Endothelial cell (in vitro differentiated cells): Measurements from ENCODE around the gene LSAMP. TPM values are rescaled to one million over a fixed set of nuclear protein-coding genes. Genes with fewer than 3 reads are reported as not detected.

ENCODE experiments used
- DNase-seq: peaks from one replicate; pipeline ENCODE4 v3.0.0; 2021; ENCODE audit warnings: low spot score
- H3K27ac Mint-ChIP-seq: one replicate; pipeline ENCODE4 v1.8.0; 2021; ENCODE audit warnings: mixed read lengths, inconsistent platforms; ENCODE audit not compliant: unreplicated experiment
- H3K27me3 Mint-ChIP-seq: one replicate; pipeline ENCODE4 v1.8.0; 2021; ENCODE audit warnings: mild to moderate bottlenecking, moderate library complexity, mixed read lengths, inconsistent platforms; ENCODE audit not compliant: unreplicated experiment
- H3K36me3 Mint-ChIP-seq: one replicate; pipeline ENCODE4 v1.8.0; 2021; ENCODE audit warnings: mild to moderate bottlenecking, low read depth, mixed read lengths, inconsistent platforms; ENCODE audit not compliant: unreplicated experiment
- H3K4me1 Mint-ChIP-seq: one replicate; pipeline ENCODE4 v1.8.0; 2021; ENCODE audit warnings: mild to moderate bottlenecking, mixed read lengths, inconsistent platforms; ENCODE audit not compliant: unreplicated experiment
- H3K4me3 Mint-ChIP-seq: one replicate; pipeline ENCODE4 v1.8.0; 2021; ENCODE audit warnings: mild to moderate bottlenecking, mixed read lengths, inconsistent platforms; ENCODE audit not compliant: unreplicated experiment
- H3K9me3 Mint-ChIP-seq: one replicate; pipeline ENCODE4 v1.8.0; 2021; ENCODE audit warnings: mixed read lengths, inconsistent platforms; ENCODE audit not compliant: unreplicated experiment
- total RNA-seq: library from RNA; stranded (reverse); fragmentation: NEBNext Ultra II Directional; extraction: Animal tissue kit (Norgen Biotek cat#: 25700); gene quantifications from one replicate; pipeline ENCODE4 v1.2.1, GENCODE V29; 2021; ENCODE audit not compliant: unreplicated experiment
- TF ChIP-seq, protein P1 (sequence below): fragments of 200-600 bp; sonication (generic); IDR thresholded peaks from one replicate; pipeline ENCODE4 v1.5.0; 2021; ENCODE audit warnings: antibody characterized with exemption; ENCODE audit not compliant: unreplicated experiment

The LSAMP gene
- total RNA-seq, 1 donor from 2014 or later, result 6.1 TPM

DNA sequence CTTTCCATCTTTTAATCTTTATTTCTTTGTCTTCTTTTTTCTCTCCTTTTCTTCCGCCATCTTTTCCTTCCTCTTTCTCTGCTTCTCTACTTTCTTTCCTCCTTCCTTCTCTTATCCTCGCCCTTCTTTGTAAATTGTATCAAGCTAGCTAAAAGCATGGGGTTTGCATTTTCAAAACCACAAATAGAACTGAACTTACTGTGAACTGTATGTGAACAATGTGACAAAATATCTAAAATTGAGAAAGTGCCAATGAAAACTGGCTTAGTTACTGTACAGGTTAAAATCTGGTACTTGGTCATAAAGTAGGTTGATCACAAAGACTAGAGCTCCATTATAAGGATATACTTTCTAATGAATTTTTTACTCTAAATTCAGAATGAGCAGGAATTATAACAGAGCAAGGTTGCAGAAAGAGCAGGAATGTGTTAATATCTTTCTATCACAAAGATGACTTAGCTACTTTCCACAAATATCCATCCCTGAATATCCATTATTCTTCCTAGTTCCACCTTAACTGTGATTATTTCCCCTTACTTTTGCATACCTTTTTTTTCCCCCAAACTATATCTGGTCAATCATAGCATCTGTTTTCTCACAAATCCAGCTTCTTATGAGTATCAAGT, 122.4 kb downstream of the LSAMP start:
- Mint-ChIP-seq H3K36me3 (no peaks in the 10 kb centered on the region), H3K27ac (no peak overlapping the region), H3K9me3 (no peaks in the 10 kb centered on the region), H3K4me1 (no peaks in the 10 kb centered on the region), H3K4me3 (no peak overlapping the region), H3K27me3 (no peaks in the 10 kb centered on the region)
- TF ChIP-seq, protein P1, sequence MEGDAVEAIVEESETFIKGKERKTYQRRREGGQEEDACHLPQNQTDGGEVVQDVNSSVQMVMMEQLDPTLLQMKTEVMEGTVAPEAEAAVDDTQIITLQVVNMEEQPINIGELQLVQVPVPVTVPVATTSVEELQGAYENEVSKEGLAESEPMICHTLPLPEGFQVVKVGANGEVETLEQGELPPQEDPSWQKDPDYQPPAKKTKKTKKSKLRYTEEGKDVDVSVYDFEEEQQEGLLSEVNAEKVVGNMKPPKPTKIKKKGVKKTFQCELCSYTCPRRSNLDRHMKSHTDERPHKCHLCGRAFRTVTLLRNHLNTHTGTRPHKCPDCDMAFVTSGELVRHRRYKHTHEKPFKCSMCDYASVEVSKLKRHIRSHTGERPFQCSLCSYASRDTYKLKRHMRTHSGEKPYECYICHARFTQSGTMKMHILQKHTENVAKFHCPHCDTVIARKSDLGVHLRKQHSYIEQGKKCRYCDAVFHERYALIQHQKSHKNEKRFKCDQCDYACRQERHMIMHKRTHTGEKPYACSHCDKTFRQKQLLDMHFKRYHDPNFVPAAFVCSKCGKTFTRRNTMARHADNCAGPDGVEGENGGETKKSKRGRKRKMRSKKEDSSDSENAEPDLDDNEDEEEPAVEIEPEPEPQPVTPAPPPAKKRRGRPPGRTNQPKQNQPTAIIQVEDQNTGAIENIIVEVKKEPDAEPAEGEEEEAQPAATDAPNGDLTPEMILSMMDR, result no peak
- no peak for DNase-seq

DNA sequence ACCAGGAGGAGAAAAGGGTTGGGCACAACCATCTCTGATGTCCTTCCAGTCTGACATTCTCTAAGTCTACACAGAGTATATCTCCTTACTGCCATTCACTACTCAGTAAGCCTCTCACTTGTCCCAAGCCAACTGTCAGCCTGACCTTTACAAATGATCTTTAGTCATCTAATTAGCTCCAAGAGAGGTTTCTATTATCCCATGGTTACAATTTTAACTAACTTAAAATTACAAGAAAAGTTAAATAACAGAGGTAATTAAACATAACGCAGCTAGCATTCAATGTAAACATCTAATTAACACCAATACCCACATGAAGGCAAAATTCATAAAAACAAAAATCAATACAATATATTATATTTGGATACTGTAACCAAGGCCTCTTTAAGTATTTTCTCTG, 126.9 kb downstream of the LSAMP start:
- Mint-ChIP-seq H3K4me3 (no peak overlapping the region), H3K27ac (no peak overlapping the region), H3K36me3 (no peaks in the 10 kb centered on the region), H3K4me1 (no peaks in the 10 kb centered on the region), H3K27me3 (no peaks in the 10 kb centered on the region), H3K9me3 (no peaks in the 10 kb centered on the region)
- TF ChIP-seq, protein P1, result no peak
- no peak for DNase-seq

DNA sequence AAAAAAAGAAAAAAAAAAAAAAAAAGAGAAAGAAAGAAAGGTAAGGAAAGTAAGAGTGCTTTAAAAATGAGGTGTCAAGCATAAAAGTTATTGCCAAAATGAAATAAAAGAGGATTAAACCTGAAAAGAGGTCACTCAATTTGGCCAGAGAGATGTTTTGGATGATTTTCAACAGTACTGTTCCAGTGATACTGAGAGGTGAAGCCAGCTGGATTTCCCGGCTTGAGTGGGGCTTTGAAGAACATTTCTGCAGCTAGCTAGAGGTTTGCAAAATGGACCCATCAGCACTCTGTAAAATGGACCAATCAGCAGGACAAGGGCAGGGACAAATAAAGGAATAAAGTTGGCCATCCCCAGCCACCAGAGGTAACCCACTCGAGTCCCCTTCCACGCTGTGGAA, 128.5 kb downstream of the LSAMP start:
- TF ChIP-seq, protein P1, result no peak
- Mint-ChIP-seq H3K4me1 (no peaks in the 10 kb centered on the region), H3K27ac (no peak overlapping the region), H3K9me3 (no peaks in the 10 kb centered on the region), H3K36me3 (no peaks in the 10 kb centered on the region), H3K27me3 (no peaks in the 10 kb centered on the region), H3K4me3 (no peak overlapping the region)
- no peak for DNase-seq

DNA sequence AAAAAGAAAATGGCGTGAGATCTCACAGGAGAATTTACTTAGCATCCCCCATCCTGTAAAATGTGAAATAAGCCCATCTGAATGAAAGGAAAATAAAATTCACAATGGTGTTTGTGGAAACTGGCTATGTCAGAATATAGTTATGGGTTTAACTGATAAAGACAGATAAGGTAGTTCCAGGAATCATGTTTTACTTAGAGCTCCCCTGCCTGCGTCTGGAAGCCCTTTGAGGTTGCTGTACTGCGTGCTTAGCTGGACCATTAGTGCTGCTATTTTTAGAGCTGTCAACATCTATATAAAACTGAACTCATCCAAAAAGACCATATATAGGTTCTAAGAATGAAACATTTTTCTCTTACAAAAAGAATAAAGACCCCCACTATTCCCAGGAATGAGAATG, 130.8 kb downstream of the LSAMP start:
- no peak overlapping the region for H3K4me3 Mint-ChIP-seq
- DNase-seq, result no peak
- no peak overlapping the region for H3K27ac Mint-ChIP-seq
- TF ChIP-seq, protein P1, result no peak
- no peaks in the 10 kb centered on the region for H3K36me3 Mint-ChIP-seq
- no peaks in the 10 kb centered on the region for H3K9me3 Mint-ChIP-seq
- H3K4me1 Mint-ChIP-seq, result no peaks in the 10 kb centered on the region
- no peaks in the 10 kb centered on the region for H3K27me3 Mint-ChIP-seq

DNA sequence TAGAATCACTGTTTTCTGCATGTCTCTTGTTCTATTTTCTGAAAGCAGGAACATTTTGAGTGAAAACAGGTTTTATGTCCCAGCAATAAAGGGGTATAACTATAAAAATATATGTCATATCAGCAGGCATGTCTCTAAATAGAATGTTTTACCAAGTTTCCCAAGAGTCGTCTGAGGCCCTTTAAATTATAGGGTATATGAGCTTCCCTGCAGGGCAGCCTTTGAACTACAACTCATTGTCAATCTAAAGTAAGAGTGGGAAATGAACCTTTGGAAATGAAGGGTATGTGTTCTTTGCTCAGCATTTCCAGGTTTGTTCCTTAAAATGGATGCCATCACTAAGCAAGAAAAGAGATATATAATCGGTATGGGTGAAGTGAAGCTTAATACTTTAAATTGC, 138.6 kb downstream of the LSAMP start:
- TF ChIP-seq, protein P1, result peak; percentile 28
- H3K36me3 Mint-ChIP-seq, result no peaks in the 10 kb centered on the region
- H3K27ac Mint-ChIP-seq, result no peak overlapping the region
- DNase-seq, result no peak
- H3K9me3 Mint-ChIP-seq, result no peaks in the 10 kb centered on the region
- no peak overlapping the region for H3K4me3 Mint-ChIP-seq
- no peaks in the 10 kb centered on the region for H3K4me1 Mint-ChIP-seq
- no peaks in the 10 kb centered on the region for H3K27me3 Mint-ChIP-seq
